Neural progenitor cell (in vitro differentiated cells): ENCODE measurements around the gene ALLC. TPM values are rescaled to one million over a fixed set of nuclear protein-coding genes. Genes with fewer than 3 reads are reported as not detected.
A peak's percentile ranks its signal among the peaks of the same experiment; 100 is the strongest.

ENCODE experiments used
- DNase-seq: peaks from one replicate; pipeline ENCODE4 v3.0.0-alpha.2; 2016; ENCODE audit warnings: low spot score
- H2AFZ ChIP-seq: fragments of 200-600 bp; sonication (generic); replicated peaks from 2 replicates; pipeline ENCODE4 v1.6.1; 2016; ENCODE audit warnings: antibody characterized with exemption
- H3F3A ChIP-seq: fragments of 200-600 bp; sonication (generic); 2 replicates; pipeline ENCODE4 v1.6.1; 2016; ENCODE audit warnings: antibody characterized with exemption, low read depth
- H3K27ac ChIP-seq: fragments of 200-600 bp; sonication (generic); 2 replicates; pipeline ENCODE4 v1.5.1; 2016; ENCODE audit warnings: mild to moderate bottlenecking
- H3K27me3 ChIP-seq: fragments of 200-600 bp; sonication (generic); 2 replicates; pipeline ENCODE4 v1.6.1; 2016; ENCODE audit warnings: mild to moderate bottlenecking, moderate library complexity
- H3K36me3 ChIP-seq: fragments of 200-600 bp; sonication (generic); 2 replicates; pipeline ENCODE4 v1.5.1; 2016
- H3K4me1 ChIP-seq: fragments of 200-600 bp; sonication (generic); 2 replicates; pipeline ENCODE4 v1.6.1; 2016; ENCODE audit warnings: mixed run types
- H3K4me2 ChIP-seq: fragments of 200-600 bp; sonication (generic); 2 replicates; pipeline ENCODE4 v1.6.1; 2016
- H3K4me3 ChIP-seq: fragments of 200-600 bp; sonication (generic); 2 replicates; pipeline ENCODE4 v1.5.1; 2016
- H3K79me2 ChIP-seq: fragments of 200-600 bp; sonication (generic); 2 replicates; pipeline ENCODE4 v1.6.1; 2016; ENCODE audit warnings: low read depth
- H3K9ac ChIP-seq: fragments of 200-600 bp; sonication (generic); 2 replicates; pipeline ENCODE4 v1.6.1; 2016
- H3K9me3 ChIP-seq: fragments of 200-600 bp; sonication (generic); 2 replicates; pipeline ENCODE4 v1.5.1; 2016; ENCODE audit warnings: low read depth
- H4K20me1 ChIP-seq: fragments of 200-600 bp; sonication (generic); 2 replicates; pipeline ENCODE4 v1.6.1; 2016; ENCODE audit warnings: low read depth
- H3K27ac Mint-ChIP-seq: 3 replicates; pipeline ENCODE4 v1.8.0; 2021; ENCODE audit warnings: mixed read lengths
- H3K27me3 Mint-ChIP-seq: 2 replicates; pipeline ENCODE4 v1.8.0; 2022; ENCODE audit warnings: low read depth, mild to moderate bottlenecking, inconsistent platforms, moderate library complexity, mixed read lengths; ENCODE audit not compliant: insufficient read depth
- H3K36me3 Mint-ChIP-seq: 3 replicates; pipeline ENCODE4 v1.8.0; 2021; ENCODE audit warnings: mixed read lengths
- H3K4me1 Mint-ChIP-seq: 3 replicates; pipeline ENCODE4 v1.8.0; 2021; ENCODE audit warnings: mixed read lengths
- H3K4me3 Mint-ChIP-seq: 3 replicates; pipeline ENCODE4 v1.8.0; 2021; ENCODE audit warnings: mild to moderate bottlenecking, moderate library complexity, mixed read lengths
- H3K9me3 Mint-ChIP-seq: 3 replicates; pipeline ENCODE4 v1.8.0; 2020; ENCODE audit warnings: mixed read lengths
- CTCF ChIP-seq: fragments of 200-600 bp; sonication (generic); IDR thresholded peaks from 2 replicates; pipeline ENCODE4 v1.5.1; 2017; ENCODE audit warnings: antibody characterized with exemption, mild to moderate bottlenecking
- EZH2 ChIP-seq: fragments of 200-600 bp; sonication (generic); IDR thresholded peaks from 2 replicates; pipeline ENCODE4 v1.6.1; 2017; ENCODE audit warnings: antibody characterized with exemption, mild to moderate bottlenecking, moderate library complexity
- EZH2phosphoT487 ChIP-seq: fragments of 200-600 bp; sonication (generic); IDR thresholded peaks from 2 replicates; pipeline ENCODE4 v1.6.1; 2017; ENCODE audit warnings: antibody characterized with exemption
- total RNA-seq: library from RNA; depleted of rRNA; stranded (reverse); fragments of >200 nt; gene quantifications from 2 replicates; pipeline ENCODE4 v1.2.3, GENCODE V29; 2015; ENCODE audit warnings: low replicate concordance

ALLC gene
- total RNA-seq, 1 donor from 2014 or later, result not detected

- no peak for TF ChIP-seq CTCF
- TF ChIP-seq EZH2phosphoT487, result no peak
- TF ChIP-seq EZH2, result no peak
- no peaks in the 10 kb centered on the region for H3K4me1 Mint-ChIP-seq
Observed at GRCh38 chr2:3642521-3643215, 15.3 kb upstream of the ALLC start.

DNA sequence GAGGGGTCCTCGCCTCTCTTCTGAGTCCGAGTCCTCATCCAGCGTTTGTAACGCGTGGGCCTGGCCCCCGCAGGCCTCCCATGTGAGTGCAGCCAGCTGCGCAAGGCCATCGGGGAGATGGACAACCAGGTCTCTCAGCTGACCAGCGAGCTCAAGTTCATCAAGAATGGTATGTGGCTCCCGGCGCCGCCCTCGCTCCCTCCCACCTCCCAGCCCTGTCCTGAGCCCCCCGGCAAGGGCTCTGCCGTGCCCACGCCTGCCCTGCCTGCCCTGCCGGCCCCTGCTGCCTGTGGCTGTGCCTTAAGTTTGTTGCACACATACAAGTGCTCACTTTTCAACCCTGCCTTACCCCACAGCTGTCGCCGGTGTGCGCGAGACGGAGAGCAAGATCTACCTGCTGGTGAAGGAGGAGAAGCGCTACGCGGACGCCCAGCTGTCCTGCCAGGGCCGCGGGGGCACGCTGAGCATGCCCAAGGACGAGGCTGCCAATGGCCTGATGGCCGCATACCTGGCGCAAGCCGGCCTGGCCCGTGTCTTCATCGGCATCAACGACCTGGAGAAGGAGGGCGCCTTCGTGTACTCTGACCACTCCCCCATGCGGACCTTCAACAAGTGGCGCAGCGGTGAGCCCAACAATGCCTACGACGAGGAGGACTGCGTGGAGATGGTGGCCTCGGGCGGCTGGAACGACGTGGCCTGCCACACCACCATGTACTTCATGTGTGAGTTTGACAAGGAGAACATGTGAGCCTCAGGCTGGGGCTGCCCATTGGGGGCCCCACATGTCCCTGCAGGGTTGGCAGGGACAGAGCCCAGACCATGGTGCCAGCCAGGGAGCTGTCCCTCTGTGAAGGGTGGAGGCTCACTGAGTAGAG is 14.4 kb upstream of the ALLC start:
- H3K36me3 Mint-ChIP-seq, result no peaks in the 10 kb centered on the region
- Histone ChIP-seq H2AFZ (no peak overlapping the region), H3K36me3 (no peaks in the 10 kb centered on the region), H4K20me1 (no peaks in the 10 kb centered on the region), H3K4me2 (no peak overlapping the region), H3K4me3 (no peak overlapping the region), H3K27me3 (no peaks in the 10 kb centered on the region), H3F3A (no peaks in the 10 kb centered on the region), H3K4me1 (no peaks in the 10 kb centered on the region), H3K9ac (no peak overlapping the region), H3K9me3 (no peaks in the 10 kb centered on the region), H3K27ac (no peak overlapping the region), H3K79me2 (no peaks in the 10 kb centered on the region)
- no peak for DNase-seq
- no peak overlapping the region for H3K4me3 Mint-ChIP-seq
- no peaks in the 10 kb centered on the region for H3K9me3 Mint-ChIP-seq
- no peaks in the 10 kb centered on the region for H3K4me1 Mint-ChIP-seq
- peaks cover 3% of the 10 kb centered on the region for H3K27me3 Mint-ChIP-seq
- TF ChIP-seq EZH2 (no peak), CTCF (no peak), EZH2phosphoT487 (no peak)
- no peak overlapping the region for H3K27ac Mint-ChIP-seq

More at GRCh38 chr2:3642521-3643215, 15.3 kb upstream of the ALLC start:
- no peaks in the 10 kb centered on the region for H3K9me3 ChIP-seq
- Mint-ChIP-seq H3K27ac (peak overlapping the region; percentile 84), H3K36me3 (no peaks in the 10 kb centered on the region), H3K4me3 (peak overlapping the region; percentile 41), H3K27me3 (peaks cover 2% of the 10 kb centered on the region), H3K9me3 (no peaks in the 10 kb centered on the region)
- DNase-seq, result no peak
- no peak overlapping the region for H3K4me3 ChIP-seq
- H4K20me1 ChIP-seq, result no peaks in the 10 kb centered on the region
- H3K36me3 ChIP-seq, result no peaks in the 10 kb centered on the region
- no peaks in the 10 kb centered on the region for H3K79me2 ChIP-seq
- no peaks in the 10 kb centered on the region for H3K4me1 ChIP-seq
- no peak overlapping the region for H3K27ac ChIP-seq
- H3K9ac ChIP-seq, result no peak overlapping the region
- no peak overlapping the region for H3K4me2 ChIP-seq
- H2AFZ ChIP-seq, result no peak overlapping the region
- H3F3A ChIP-seq, result no peaks in the 10 kb centered on the region
- no peaks in the 10 kb centered on the region for H3K27me3 ChIP-seq

- Histone ChIP-seq H3K4me2 (no peak overlapping the region), H2AFZ (no peak overlapping the region), H3K27me3 (no peaks in the 10 kb centered on the region), H3K9me3 (no peaks in the 10 kb centered on the region), H3K36me3 (no peaks in the 10 kb centered on the region), H4K20me1 (no peaks in the 10 kb centered on the region), H3K9ac (no peak overlapping the region), H3K4me3 (no peak overlapping the region), H3K27ac (no peak overlapping the region), H3K79me2 (no peaks in the 10 kb centered on the region), H3K4me1 (no peaks in the 10 kb centered on the region), H3F3A (no peaks in the 10 kb centered on the region)
- Mint-ChIP-seq H3K27ac (no peak overlapping the region), H3K36me3 (no peaks in the 10 kb centered on the region), H3K4me1 (no peaks in the 10 kb centered on the region), H3K9me3 (no peaks in the 10 kb centered on the region), H3K27me3 (peaks cover 5% of the 10 kb centered on the region), H3K4me3 (no peak overlapping the region)
- DNase-seq, result no peak
- TF ChIP-seq EZH2phosphoT487 (no peak), CTCF (no peak), EZH2 (no peak)
Observed at GRCh38 chr2:3644246-3644525, 13.8 kb upstream of the ALLC start.
